LHCN-M2 (cell line): Measurements from ENCODE around the gene RASGRP3. TPM values are rescaled to one million over a fixed set of nuclear protein-coding genes. Genes with fewer than 3 reads are reported as not detected.

ENCODE experiments used
- DNase-seq: peaks from one replicate; pipeline ENCODE4 v3.0.0-alpha.2; 2012; ENCODE audit warnings: low read depth
- total RNA-seq: library from RNA; depleted of rRNA; stranded (reverse); fragments of >200 nt; gene quantifications from 2 replicates; pipeline ENCODE4 v1.2.3, GENCODE V29; 2014

RASGRP3 gene
- total RNA-seq, 1 experiment from 2014 or later = 9.4 TPM

GRCh38 chr2:33579227-33579626, 102.8 kb downstream of the RASGRP3 start:
- DNase-seq = no peak

GRCh38 chr2:33581872-33582271, 105.4 kb downstream of the RASGRP3 start:
- no peak for DNase-seq

DNA sequence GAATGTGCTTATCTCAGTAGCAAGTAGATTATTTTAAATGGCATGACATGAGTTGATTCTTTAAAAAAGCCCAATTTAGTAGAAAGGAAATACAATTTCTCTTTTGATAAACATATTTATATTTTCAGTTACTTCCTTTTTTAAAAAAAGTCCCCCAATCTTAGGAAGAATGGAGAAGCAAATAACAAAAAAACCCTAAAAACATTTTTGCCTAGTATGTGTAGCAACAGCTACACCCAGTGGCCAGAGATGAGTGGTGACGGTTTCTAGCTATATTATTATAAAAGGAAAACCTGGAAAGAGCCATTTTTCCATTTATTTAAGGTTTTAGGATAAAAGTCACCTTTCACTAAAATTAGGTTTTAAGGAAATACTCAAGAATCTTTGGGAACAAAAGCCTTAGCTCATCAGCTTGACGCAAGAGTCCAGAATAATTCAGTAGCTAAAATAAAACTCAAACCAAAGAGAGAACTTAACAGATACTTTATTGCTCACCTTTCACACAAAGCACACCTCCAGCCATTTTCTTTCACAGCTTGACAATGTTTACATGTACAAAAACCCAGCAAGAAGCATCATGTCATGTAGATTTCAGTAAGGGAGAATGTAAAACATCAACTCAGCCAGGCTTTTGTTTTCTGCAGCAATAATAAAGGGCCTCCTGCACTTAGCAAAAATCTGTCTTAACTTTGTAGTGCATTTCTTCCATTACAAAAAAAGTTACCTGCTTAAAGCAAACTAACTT, 106.9 kb downstream of the RASGRP3 start:
- peak; percentile 49 for DNase-seq

GRCh38 chr2:33586766-33587165, 110.3 kb downstream of the RASGRP3 start:
- DNase-seq = no peak

DNA sequence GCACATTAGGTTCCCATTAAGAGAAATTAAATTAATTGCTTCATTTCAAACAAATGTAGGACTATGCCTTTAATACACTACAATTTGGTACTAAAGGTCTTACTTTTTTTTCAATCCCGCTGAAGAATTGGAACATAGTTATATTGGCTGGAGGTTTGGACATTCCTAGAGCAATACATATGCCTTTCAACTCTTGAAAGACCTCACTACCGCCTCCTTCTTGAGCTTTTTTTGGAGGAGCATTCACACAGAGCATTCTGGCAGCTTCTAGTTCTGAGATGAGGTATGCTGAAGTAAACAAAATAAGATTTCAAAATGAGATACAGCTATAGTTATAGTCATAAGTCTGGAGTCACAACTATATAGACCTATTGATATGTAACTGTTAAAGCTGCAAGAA, 111.8 kb downstream of the RASGRP3 start:
- DNase-seq = no peak

DNA sequence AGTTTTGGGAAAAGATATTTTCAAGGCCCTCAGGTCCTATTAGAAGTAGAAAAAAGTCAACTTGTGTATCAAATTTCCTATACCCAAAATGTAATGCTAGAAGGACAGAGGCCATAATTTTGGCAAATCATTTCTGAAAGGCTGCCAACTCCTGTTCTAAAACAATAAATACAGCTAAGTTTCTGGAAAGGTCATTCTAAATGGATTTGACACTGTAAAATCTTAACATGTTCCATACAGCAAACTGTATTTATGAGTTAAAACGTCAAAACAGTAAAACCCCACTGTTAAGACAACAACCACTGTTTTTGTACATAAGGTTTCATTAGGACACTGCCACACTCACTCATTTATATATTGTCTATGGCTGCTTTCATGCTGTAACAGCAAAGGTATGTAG, 113.0 kb downstream of the RASGRP3 start:
- peak; percentile 15 for DNase-seq

DNA sequence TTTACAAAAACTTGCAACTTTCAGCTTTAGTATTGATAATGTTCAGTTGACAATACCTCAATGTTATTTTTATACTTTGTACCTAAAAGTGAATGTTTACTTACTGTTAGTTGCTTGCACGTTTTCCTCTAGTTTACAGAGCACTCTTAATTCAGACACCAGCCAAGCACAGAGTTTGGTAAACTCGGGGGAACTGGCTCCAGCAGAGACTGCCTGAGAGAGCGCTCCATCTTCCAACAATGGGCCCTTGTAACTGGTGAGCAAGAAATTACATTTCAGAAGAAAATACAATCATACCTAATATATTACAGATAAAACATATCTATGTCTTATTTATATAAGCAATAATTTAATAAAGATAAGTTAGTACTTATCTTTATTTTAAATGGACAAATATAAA, 118.9 kb downstream of the RASGRP3 start:
- DNase-seq = no peak

- DNase-seq = no peak
Observed at GRCh38 chr2:33597026-33597425, 120.6 kb downstream of the RASGRP3 start.

GRCh38 chr2:33598561-33599174, 122.2 kb downstream of the RASGRP3 start:
- DNase-seq = peak; percentile 50

DNA sequence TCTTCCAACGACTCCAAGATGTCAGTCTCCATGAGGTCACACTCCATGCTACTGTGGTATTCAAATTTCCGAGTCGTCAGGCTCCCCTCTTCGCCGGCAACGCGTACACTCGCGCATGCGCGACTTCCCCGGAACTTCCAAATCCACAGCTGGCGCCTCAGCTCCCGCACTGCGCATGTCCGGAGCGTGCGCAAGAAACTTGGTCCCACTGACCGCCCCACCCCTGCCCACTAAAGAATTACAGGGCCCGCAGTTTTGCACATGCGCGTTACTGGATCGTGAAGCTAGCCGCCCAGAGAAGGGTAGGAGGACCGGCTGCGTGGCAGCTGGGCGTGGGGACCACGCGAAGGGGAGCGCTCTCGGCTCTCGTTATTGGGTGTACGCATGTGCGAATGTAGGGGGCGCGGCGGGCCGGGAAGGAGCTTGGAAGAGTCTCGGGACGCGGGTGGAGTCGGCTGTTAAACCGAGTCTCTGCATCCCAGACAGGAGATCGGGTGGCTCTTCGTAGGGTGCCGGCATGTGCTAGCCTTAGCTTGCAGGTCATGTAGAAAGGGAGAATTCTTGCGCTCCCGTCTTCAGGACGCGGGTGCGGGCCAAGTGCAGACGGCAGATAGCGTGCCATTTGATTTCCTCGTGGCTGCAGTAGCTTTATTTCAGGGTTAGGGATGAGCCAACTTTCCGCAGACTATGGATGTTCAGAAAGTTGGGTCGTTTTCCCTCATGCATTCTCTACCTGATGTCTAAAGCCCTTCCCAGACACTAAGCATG, 122.9 kb downstream of the RASGRP3 start, which contains the start of gene FAM98A:
TSS of gene FAM98A (minus strand) at position 125 of the 768 bp plus-strand sequence. CDS start at position 47, 78 bp downstream.
- peak; percentile 99 for DNase-seq

DNA sequence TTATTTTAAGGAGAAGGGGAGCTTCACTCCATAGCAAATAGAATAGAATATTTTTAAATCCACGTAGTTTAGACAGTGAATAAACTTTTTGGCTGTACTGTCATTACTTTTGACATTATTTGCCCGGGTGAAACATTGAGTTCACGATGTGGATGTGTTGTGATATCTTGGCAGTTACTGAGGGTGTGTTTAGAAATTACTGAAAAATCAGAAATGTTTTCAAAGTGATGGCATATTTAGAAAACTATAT, 123.4 kb downstream of the RASGRP3 start:
- DNase-seq = no peak

- peak; percentile 12 for DNase-seq
Observed at GRCh38 chr2:33602201-33602830, 125.9 kb downstream of the RASGRP3 start.

GRCh38 chr2:33603416-33603815, 127.0 kb downstream of the RASGRP3 start:
- no peak for DNase-seq

GRCh38 chr2:33605056-33605455, 128.6 kb downstream of the RASGRP3 start:
- no peak for DNase-seq

DNA sequence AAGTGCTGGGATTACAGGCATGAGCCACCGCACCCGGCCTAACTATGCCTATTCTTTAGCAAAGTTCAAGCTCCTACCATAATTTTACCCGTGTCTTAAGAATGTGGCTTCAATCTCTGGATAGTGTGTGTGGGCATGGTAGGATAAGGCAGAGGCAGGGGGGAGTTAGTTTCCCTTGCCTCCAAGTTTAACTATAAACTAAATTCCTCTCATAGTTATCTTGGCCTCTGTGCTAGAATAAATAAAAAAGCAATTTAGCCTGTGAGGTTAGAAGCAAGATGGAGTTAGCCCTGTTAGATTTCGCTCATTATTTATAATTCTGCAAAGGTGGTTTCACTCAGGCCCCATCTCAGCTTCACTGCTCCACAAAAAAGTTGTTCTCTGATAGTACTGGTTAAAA, 129.7 kb downstream of the RASGRP3 start:
- no peak for DNase-seq

- DNase-seq = no peak
Observed at GRCh38 chr2:33606622-33607021, 130.2 kb downstream of the RASGRP3 start.

DNA sequence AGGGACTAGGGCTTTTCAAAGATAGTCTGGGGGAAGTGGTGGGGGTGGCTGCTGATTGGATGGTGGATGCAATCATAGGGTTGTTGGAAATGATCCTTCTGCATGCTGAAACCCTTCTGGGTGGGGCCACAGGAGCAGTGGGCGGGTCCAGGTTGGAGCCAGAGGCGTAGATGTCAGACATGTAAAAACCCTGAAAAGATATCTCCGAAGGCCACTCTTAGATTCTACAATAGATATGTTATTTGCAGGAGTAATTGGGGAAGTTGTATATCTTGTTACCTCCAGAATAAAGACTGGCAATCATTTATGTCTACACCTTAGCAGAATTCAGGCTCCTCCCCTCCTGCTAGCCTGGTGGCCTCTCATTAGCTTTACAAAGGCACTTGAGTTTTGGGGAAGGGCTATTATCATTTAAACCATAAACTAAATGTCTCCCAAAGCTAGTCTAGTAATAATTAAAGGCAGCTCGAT, 130.8 kb downstream of the RASGRP3 start:
- DNase-seq = no peak

- no peak for DNase-seq
Observed at GRCh38 chr2:33607905-33608304, 131.5 kb downstream of the RASGRP3 start.

- no peak for DNase-seq
Observed at GRCh38 chr2:33614190-33614589, 137.7 kb downstream of the RASGRP3 start.
